Measurements from ENCODE around the gene SMC1B.

GRCh38 chr22:45460288-45461109 is 47.1 kb upstream of the SMC1B start:
- TF ChIP-seq POLR2AphosphoS5 (IDR thresholded peaks at IDR 0.05) = peak in 2 of 3 donors; percentile 69 to 71
- TF ChIP-seq POLR2A (IDR thresholded peaks at IDR 0.05) = no peak
- no peak for TF ChIP-seq EP300 (IDR thresholded peaks at IDR 0.05; ENCODE audit: low read depth)
- TF ChIP-seq, protein P1, sequence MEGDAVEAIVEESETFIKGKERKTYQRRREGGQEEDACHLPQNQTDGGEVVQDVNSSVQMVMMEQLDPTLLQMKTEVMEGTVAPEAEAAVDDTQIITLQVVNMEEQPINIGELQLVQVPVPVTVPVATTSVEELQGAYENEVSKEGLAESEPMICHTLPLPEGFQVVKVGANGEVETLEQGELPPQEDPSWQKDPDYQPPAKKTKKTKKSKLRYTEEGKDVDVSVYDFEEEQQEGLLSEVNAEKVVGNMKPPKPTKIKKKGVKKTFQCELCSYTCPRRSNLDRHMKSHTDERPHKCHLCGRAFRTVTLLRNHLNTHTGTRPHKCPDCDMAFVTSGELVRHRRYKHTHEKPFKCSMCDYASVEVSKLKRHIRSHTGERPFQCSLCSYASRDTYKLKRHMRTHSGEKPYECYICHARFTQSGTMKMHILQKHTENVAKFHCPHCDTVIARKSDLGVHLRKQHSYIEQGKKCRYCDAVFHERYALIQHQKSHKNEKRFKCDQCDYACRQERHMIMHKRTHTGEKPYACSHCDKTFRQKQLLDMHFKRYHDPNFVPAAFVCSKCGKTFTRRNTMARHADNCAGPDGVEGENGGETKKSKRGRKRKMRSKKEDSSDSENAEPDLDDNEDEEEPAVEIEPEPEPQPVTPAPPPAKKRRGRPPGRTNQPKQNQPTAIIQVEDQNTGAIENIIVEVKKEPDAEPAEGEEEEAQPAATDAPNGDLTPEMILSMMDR (IDR thresholded peaks at IDR 0.05) = no peak

Data from transverse colon (tissue), 4 donors.